Neural progenitor cell (in vitro differentiated cells): Measurements from ENCODE around the gene NFRKB. TPM values are rescaled to one million over a fixed set of nuclear protein-coding genes. Genes with fewer than 3 reads are reported as not detected.
A peak's percentile ranks its signal among the peaks of the same experiment; 100 is the strongest.

ENCODE experiments used
- DNase-seq: peaks from one replicate; pipeline ENCODE4 v3.0.0-alpha.2; 2016; ENCODE audit warnings: low spot score
- H2AFZ ChIP-seq: fragments of 200-600 bp; sonication (generic); replicated peaks from 2 replicates; pipeline ENCODE4 v1.6.1; 2016; ENCODE audit warnings: antibody characterized with exemption
- H3F3A ChIP-seq: fragments of 200-600 bp; sonication (generic); 2 replicates; pipeline ENCODE4 v1.6.1; 2016; ENCODE audit warnings: antibody characterized with exemption, low read depth
- H3K27ac ChIP-seq: fragments of 200-600 bp; sonication (generic); 2 replicates; pipeline ENCODE4 v1.5.1; 2016; ENCODE audit warnings: mild to moderate bottlenecking
- H3K27me3 ChIP-seq: fragments of 200-600 bp; sonication (generic); 2 replicates; pipeline ENCODE4 v1.6.1; 2016; ENCODE audit warnings: mild to moderate bottlenecking, moderate library complexity
- H3K36me3 ChIP-seq: fragments of 200-600 bp; sonication (generic); 2 replicates; pipeline ENCODE4 v1.5.1; 2016
- H3K4me1 ChIP-seq: fragments of 200-600 bp; sonication (generic); 2 replicates; pipeline ENCODE4 v1.6.1; 2016; ENCODE audit warnings: mixed run types
- H3K4me2 ChIP-seq: fragments of 200-600 bp; sonication (generic); 2 replicates; pipeline ENCODE4 v1.6.1; 2016
- H3K4me3 ChIP-seq: fragments of 200-600 bp; sonication (generic); 2 replicates; pipeline ENCODE4 v1.5.1; 2016
- H3K79me2 ChIP-seq: fragments of 200-600 bp; sonication (generic); 2 replicates; pipeline ENCODE4 v1.6.1; 2016; ENCODE audit warnings: low read depth
- H3K9ac ChIP-seq: fragments of 200-600 bp; sonication (generic); 2 replicates; pipeline ENCODE4 v1.6.1; 2016
- H3K9me3 ChIP-seq: fragments of 200-600 bp; sonication (generic); 2 replicates; pipeline ENCODE4 v1.5.1; 2016; ENCODE audit warnings: low read depth
- H4K20me1 ChIP-seq: fragments of 200-600 bp; sonication (generic); 2 replicates; pipeline ENCODE4 v1.6.1; 2016; ENCODE audit warnings: low read depth
- H3K27ac Mint-ChIP-seq: 3 replicates; pipeline ENCODE4 v1.8.0; 2021; ENCODE audit warnings: mixed read lengths
- H3K27me3 Mint-ChIP-seq: 2 replicates; pipeline ENCODE4 v1.8.0; 2022; ENCODE audit warnings: low read depth, mild to moderate bottlenecking, inconsistent platforms, moderate library complexity, mixed read lengths; ENCODE audit not compliant: insufficient read depth
- H3K36me3 Mint-ChIP-seq: 3 replicates; pipeline ENCODE4 v1.8.0; 2021; ENCODE audit warnings: mixed read lengths
- H3K4me1 Mint-ChIP-seq: 3 replicates; pipeline ENCODE4 v1.8.0; 2021; ENCODE audit warnings: mixed read lengths
- H3K4me3 Mint-ChIP-seq: 3 replicates; pipeline ENCODE4 v1.8.0; 2021; ENCODE audit warnings: mild to moderate bottlenecking, moderate library complexity, mixed read lengths
- H3K9me3 Mint-ChIP-seq: 3 replicates; pipeline ENCODE4 v1.8.0; 2020; ENCODE audit warnings: mixed read lengths
- EZH2 ChIP-seq: fragments of 200-600 bp; sonication (generic); IDR thresholded peaks from 2 replicates; pipeline ENCODE4 v1.6.1; 2017; ENCODE audit warnings: antibody characterized with exemption, mild to moderate bottlenecking, moderate library complexity
- EZH2phosphoT487 ChIP-seq: fragments of 200-600 bp; sonication (generic); IDR thresholded peaks from 2 replicates; pipeline ENCODE4 v1.6.1; 2017; ENCODE audit warnings: antibody characterized with exemption
- total RNA-seq: library from RNA; depleted of rRNA; stranded (reverse); fragments of >200 nt; gene quantifications from 2 replicates; pipeline ENCODE4 v1.2.3, GENCODE V29; 2015; ENCODE audit warnings: low replicate concordance
- TF ChIP-seq, protein P1 (sequence below): fragments of 200-600 bp; sonication (generic); IDR thresholded peaks from 2 replicates; pipeline ENCODE4 v1.5.1; 2017; ENCODE audit warnings: antibody characterized with exemption, mild to moderate bottlenecking

The NFRKB gene
- total RNA-seq = 33.5 and 56.3 TPM in 2 replicates

DNA sequence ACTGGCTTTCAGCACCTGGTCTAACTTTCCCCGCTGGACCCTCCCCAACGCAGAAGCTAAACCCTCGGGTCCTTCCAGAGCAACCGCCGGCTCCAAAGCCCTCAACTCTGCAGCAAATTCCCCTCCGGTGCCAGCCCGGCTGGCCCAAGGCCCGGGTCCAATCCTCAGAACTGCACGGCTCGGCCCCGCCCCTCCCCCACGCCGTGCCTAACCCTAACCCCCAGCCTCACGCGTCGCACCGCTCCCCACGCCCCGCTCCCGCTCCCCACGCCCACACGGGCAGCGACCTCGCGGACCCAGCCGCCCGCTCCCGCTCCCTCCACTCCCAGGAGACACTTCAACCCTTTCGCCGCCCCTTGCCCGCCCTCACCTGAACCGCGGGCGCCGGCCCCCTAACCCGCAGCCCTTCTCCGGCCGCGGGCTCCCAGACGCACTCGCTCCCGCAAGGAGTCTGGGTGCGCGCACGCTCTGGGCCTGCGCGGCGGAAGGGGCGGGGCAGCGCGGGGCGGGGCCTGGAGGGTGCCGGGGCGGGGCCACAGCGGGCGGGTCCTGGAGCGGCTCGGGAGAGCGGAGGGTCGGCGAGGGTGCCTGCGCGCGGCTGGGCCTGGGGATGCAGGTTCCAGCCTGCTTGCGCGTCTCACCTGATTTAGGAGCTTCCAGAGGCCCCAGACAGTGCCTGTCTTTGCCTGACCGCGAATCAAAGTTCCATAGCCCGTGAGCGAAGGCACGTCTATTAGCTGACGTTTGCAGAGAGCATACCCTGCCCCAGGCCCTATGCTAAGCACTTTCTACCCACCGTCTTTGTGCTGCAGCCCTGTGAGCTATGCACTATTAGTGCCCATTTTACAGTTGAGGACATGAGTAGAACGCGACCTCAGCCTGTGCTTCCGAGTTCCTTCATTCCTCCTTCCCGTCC is at the start of gene NFRKB:
NFRKB (minus strand) TSS at position 453 of the 916 bp plus-strand sequence. CDS start 2,729 bp downstream, outside the sequence.
- H3K36me3 ChIP-seq = peaks cover 6% of the 10 kb centered on the region
- Mint-ChIP-seq H3K27me3 (no peaks in the 10 kb centered on the region), H3K4me1 (peaks cover 15% of the 10 kb centered on the region), H3K4me3 (peak within 1 kb of the TSS; percentile 95), H3K9me3 (no peaks in the 10 kb centered on the region), H3K36me3 (peaks cover 11% of the 10 kb centered on the region), H3K27ac (peak within 1 kb of the TSS; percentile 87)
- H3K27ac ChIP-seq = peak within 1 kb of the TSS; percentile 16
- peaks cover 19% of the 10 kb centered on the region for H3K4me1 ChIP-seq
- H3K79me2 ChIP-seq = peaks cover 43% of the 10 kb centered on the region
- peak; percentile 94 for DNase-seq
- H3K4me2 ChIP-seq = peak within 1 kb of the TSS; percentile 92
- TF ChIP-seq, protein P1, sequence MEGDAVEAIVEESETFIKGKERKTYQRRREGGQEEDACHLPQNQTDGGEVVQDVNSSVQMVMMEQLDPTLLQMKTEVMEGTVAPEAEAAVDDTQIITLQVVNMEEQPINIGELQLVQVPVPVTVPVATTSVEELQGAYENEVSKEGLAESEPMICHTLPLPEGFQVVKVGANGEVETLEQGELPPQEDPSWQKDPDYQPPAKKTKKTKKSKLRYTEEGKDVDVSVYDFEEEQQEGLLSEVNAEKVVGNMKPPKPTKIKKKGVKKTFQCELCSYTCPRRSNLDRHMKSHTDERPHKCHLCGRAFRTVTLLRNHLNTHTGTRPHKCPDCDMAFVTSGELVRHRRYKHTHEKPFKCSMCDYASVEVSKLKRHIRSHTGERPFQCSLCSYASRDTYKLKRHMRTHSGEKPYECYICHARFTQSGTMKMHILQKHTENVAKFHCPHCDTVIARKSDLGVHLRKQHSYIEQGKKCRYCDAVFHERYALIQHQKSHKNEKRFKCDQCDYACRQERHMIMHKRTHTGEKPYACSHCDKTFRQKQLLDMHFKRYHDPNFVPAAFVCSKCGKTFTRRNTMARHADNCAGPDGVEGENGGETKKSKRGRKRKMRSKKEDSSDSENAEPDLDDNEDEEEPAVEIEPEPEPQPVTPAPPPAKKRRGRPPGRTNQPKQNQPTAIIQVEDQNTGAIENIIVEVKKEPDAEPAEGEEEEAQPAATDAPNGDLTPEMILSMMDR = no peak
- TF ChIP-seq EZH2 (no peak), EZH2phosphoT487 (no peak)
- no peaks in the 10 kb centered on the region for H3K27me3 ChIP-seq
- H3K4me3 ChIP-seq = peak within 1 kb of the TSS; percentile 100
- H3K9ac ChIP-seq = peak within 1 kb of the TSS; percentile 74
- H3F3A ChIP-seq = peaks cover 9% of the 10 kb centered on the region
- peak within 1 kb of the TSS; percentile 100 for H2AFZ ChIP-seq
- no peaks in the 10 kb centered on the region for H3K9me3 ChIP-seq
- peaks cover 35% of the 10 kb centered on the region for H4K20me1 ChIP-seq

DNA sequence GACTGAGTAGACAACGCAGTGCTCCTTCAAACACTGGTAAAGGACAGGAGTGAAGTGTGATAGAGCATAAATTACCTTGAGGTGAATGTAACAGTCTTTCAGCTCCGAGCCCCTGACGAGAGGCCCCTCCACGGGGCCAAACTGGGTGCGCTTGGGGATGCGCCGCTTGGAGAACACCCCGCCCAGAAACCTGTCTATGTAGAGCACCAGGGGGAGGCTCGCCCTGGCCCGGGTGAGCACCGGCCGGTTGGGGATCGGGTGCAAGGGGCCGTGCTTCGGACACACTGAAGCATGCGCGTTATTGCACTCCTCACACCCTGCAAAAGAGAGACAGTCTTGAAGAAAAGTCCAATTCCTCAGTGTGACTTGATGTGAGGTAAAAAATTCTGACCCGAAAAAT is 49.3 kb upstream of the NFRKB start:
- H3K27ac Mint-ChIP-seq = no peak overlapping the region
- peaks cover 7% of the 10 kb centered on the region for H3K36me3 ChIP-seq
- no peaks in the 10 kb centered on the region for H3K27me3 Mint-ChIP-seq
- DNase-seq = no peak
- H3K4me1 Mint-ChIP-seq = peaks cover 5% of the 10 kb centered on the region
- peaks cover 16% of the 10 kb centered on the region for H3K36me3 Mint-ChIP-seq
- no peak overlapping the region for H3K4me2 ChIP-seq
- no peak overlapping the region for H3K9ac ChIP-seq
- H3K9me3 Mint-ChIP-seq = no peaks in the 10 kb centered on the region
- no peaks in the 10 kb centered on the region for H3K27me3 ChIP-seq
- no peaks in the 10 kb centered on the region for H3K4me1 ChIP-seq
- no peak overlapping the region for H3K27ac ChIP-seq
- TF ChIP-seq EZH2 (no peak), EZH2phosphoT487 (no peak)
- TF ChIP-seq, protein P1 = no peak
- no peaks in the 10 kb centered on the region for H3K79me2 ChIP-seq
- no peaks in the 10 kb centered on the region for H3K9me3 ChIP-seq
- no peaks in the 10 kb centered on the region for H4K20me1 ChIP-seq
- no peak overlapping the region for H2AFZ ChIP-seq
- H3K4me3 ChIP-seq = no peak overlapping the region
- H3K4me3 Mint-ChIP-seq = no peak overlapping the region
- no peaks in the 10 kb centered on the region for H3F3A ChIP-seq

DNA sequence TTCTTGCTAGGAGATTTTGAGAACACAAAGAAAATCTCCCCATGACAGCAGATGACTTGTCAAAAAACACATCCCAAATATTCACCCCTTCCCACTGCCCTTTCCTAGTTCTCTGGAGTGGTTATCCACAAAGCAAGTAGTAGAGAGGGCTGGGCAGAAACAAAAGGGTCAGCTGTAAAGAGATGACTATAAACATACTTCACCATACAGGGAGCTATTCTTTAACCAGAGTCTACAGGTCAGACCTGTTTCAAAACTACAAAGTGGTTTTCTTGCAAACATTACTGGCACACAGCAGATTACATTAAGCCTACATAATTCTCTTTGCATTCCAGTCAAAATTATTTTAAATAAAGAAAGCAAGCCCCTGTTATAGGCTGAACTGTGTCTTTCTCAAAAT is 47.7 kb upstream of the NFRKB start:
- TF ChIP-seq EZH2phosphoT487 = no peak
- TF ChIP-seq, protein P1 = no peak
- TF ChIP-seq EZH2 = no peak
- no peaks in the 10 kb centered on the region for H3K9me3 Mint-ChIP-seq
- H3K4me1 ChIP-seq = peaks cover 4% of the 10 kb centered on the region

More for the DNA sequence above, 47.7 kb upstream of the NFRKB start:
- no peaks in the 10 kb centered on the region for H3F3A ChIP-seq
- H3K79me2 ChIP-seq = no peaks in the 10 kb centered on the region
- no peak overlapping the region for H3K4me3 ChIP-seq
- no peaks in the 10 kb centered on the region for H4K20me1 ChIP-seq
- H3K4me3 Mint-ChIP-seq = no peak overlapping the region
- no peak overlapping the region for H3K4me2 ChIP-seq
- peaks cover 7% of the 10 kb centered on the region for H3K36me3 ChIP-seq
- H3K9me3 ChIP-seq = no peaks in the 10 kb centered on the region
- no peak overlapping the region for H2AFZ ChIP-seq
- peaks cover 7% of the 10 kb centered on the region for H3K4me1 Mint-ChIP-seq
- no peak for DNase-seq
- H3K36me3 Mint-ChIP-seq = peaks cover 19% of the 10 kb centered on the region
- H3K27ac Mint-ChIP-seq = no peak overlapping the region
- no peaks in the 10 kb centered on the region for H3K27me3 ChIP-seq
- no peak overlapping the region for H3K9ac ChIP-seq
- H3K27ac ChIP-seq = no peak overlapping the region
- H3K27me3 Mint-ChIP-seq = no peaks in the 10 kb centered on the region
